Endothelial cell of coronary artery (primary cell): ENCODE measurements around the gene GLT1D1. TPM values are rescaled to one million over a fixed set of nuclear protein-coding genes. Genes with fewer than 3 reads are reported as not detected.

Experiments used
- total RNA-seq: library from RNA; depleted of rRNA; stranded (reverse); fragments of >200 nt; gene quantifications from 2 replicates; pipeline ENCODE4 v1.2.3, GENCODE V29; 2014

Gene GLT1D1
- not detected in 2 replicates for total RNA-seq

DNA sequence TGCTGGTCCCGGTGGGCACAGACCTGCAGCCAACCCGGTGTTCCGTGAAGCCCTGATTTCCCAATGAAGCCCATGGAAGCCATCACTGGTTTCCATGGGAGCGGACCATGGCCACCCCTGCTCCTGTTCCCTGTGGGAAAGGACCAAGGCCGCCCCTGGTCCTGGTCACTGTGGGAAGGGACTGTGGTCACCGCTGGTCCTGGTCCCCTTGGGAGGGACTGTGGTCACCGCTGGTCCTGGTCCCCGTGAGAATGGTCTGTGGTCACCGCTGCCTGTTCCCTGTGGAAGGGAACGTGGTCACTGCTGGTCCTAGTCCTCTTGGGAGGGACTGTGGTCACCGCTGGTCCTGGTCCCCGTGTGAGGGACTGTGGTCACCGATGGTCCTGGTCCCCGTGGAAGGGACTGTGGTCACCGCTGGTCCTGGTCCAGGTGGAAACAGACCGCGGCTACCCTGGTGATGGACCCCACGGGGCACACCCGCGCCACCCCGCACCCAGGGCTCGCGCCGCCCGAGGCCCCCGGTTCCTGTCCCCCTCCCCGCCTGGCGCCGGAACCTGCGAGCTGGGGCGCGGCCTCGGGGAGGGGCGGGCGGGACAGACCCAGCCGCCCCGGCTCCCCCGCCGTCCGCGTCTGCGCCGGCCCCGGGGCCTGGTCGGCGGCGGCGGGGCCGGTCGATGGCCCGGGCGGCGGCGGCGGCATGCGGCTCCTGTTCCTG, at the start of gene GLT1D1:
GLT1D1 (plus strand) TSS at position 594 of the 715 bp plus-strand sequence; CDS start at position 698, 104 bp downstream.

DNA sequence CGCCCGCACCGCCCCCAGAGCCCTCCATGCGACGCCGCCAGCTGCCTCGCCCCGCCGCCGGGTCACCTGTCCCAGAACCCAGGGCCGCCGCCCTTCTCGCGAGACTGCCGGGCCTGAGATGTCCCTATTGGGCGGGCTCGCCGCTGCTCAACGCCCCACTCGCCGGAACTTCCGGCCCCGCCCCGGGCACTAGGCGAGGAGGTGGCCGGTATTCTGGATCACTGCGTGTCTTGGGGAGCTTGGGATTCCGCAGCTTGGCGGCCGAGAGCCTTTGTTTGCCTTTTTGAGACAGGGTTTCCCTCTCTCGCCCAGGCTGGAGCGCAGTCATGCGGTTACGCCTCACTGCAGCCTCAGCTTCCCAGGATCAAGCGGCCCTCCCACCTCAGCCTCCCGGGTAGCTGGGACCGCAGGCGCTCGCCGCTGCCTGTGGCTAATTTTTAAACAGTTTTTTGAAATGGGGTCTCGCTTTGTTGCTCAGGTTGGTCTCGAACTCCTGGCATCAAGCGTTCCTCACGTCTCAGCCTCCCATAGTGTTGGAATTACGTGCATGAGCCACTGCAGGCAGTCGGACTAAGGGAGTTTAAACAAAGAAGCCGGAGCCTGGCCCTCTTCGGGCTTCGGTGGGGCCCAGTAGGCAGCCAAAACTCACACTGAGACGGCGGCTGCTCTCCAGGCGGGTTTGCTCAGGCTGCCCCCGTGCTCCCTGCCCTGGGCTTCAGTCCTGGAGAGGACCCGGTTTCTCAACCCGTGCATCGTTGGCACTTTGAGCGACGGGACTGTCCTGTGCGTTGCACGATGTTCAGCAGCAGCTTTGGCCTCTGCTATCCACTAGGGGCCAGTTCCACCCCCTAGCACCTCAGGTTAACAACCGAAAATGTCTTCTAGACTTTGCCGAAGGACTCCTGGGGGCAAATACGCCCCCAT, 29.1 kb upstream of the GLT1D1 start, which contains the start of gene SLC15A4:
SLC15A4 (minus strand) TSS at position 43 of the 924 bp plus-strand sequence; CDS start at position 28, 15 bp downstream.

Other genes with a start within 250 kb of the GLT1D1 start
- 19.7 and 32.1 TPM in 2 replicates for gene SLC15A4, start 29.5 kb upstream of the GLT1D1 start, total RNA-seq